ENCODE data around the gene MVB12B.

Gene MVB12B

DNA sequence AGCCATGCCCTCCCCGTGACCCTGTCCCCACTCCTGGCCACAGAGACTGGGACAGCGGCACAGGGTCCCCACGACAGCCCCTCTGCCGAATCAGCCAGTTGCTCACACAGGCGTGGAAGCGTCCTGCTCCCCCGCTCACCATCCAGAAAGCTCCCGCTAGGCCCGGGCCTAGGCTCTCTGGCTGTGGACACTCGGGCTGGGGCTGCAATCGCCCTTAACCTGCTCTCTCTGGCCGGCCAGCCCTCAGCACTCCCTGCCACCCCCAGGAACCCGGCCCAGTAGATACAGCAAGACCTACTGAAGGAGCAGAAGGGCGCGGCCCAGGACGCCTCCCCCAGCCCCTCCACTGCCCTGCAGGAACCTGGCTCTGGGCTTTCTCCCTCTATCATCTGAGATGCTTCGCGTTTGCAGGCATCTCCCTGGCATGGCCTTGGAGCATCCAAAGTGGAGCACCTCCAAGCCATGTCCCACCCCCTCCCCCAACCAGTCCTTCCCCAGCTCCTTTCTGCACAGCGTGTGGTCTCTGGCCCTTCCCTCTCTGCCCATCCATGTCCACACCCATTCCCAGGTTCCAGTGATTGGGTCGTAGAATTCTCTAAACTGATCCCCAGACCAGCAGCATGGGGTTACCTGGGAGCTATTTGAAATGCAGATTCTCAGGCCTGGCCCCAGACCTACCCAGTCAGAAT is 173.4 kb downstream of the MVB12B start:
- Histone ChIP-seq H3K4me1 (ENCODE audit: insufficient read depth, low read length, poor library complexity, severe bottlenecking) (no peaks in the 10 kb centered on the region), H3K9me2 (replicated peaks; ENCODE audit: low read depth, low read length) (no peaks in the 10 kb centered on the region), H3K79me2 (ENCODE audit: insufficient read depth, low read length) (peaks cover 53% of the 10 kb centered on the region; the same call in 1 of the 2 replicates), H3K4me3 (ENCODE audit: low read length, poor library complexity, severe bottlenecking) (no peak overlapping the region), H3F3A (ENCODE audit: low read depth) (no peaks in the 10 kb centered on the region; the same call in 1 of the 2 replicates), H3K27me3 (ENCODE audit: insufficient read depth, low read length, poor library complexity, severe bottlenecking) (no peaks in the 10 kb centered on the region), H3K36me3 (ENCODE audit: insufficient read depth, low read length) (peaks cover 41% of the 10 kb centered on the region; the same call in 1 of the 2 replicates), H4K20me1 (ENCODE audit: insufficient read depth, low read length, poor library complexity, severe bottlenecking) (peaks cover 28% of the 10 kb centered on the region), H3K4me2 (ENCODE audit: low read depth, low read length, poor library complexity, severe bottlenecking) (no peak overlapping the region), H3K9me3 (ENCODE audit: insufficient read depth, low read depth, low read length) (no peaks in the 10 kb centered on the region), H2AFZ (ENCODE audit: low read length) (no peak overlapping the region), H3K9ac (ENCODE audit: low read depth, low read length, poor library complexity, severe bottlenecking) (no peak overlapping the region)
- TF ChIP-seq CTCF (conservative IDR thresholded peaks at IDR 0.05; ENCODE audit: low read length), result no peak
- TF ChIP-seq EZH2phosphoT487 (IDR thresholded peaks at IDR 0.05; ENCODE audit: borderline replicate concordance), result no peak

DNA sequence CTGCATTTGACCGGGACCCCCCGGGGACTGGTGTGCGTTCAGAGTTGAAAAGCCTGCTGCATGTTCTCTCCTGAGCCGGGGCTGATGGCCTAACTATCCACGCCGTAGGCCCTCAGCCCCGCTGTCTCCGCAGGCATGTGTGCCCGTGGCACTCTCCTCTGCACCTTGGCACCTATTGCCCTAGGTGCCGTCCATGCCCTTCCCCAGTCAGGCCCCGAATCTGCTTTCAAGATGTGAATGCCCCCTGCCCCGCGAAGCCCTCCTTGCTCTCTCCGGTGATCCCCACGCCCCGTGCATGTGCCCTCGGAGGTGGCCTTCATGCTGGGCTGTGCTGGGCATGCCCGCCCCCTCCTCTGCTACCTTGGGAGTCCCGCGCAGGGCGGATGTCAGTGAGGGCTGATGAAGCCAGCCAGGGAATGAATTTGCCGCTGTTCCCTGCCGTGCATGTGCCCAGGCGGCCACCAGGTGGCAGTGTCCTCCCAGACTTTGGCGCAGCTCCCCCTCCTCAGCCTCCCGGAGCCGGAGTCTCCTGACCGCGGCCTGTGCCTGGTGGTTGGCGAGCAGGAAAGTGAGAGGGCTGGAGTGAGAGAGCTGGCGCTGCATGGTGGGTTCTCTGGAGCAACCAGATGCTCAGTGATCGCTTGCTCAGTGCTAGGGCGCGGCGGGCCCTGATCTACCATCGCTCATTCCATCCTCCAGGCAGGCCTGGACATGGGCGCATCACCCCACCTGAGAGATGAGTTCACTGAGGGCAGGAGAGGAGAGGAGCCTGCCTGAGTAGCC is 174.2 kb downstream of the MVB12B start:
- Histone ChIP-seq H3K4me3 (ENCODE audit: low read length, poor library complexity, severe bottlenecking) (no peak overlapping the region), H3K9ac (ENCODE audit: low read depth, low read length, poor library complexity, severe bottlenecking) (no peak overlapping the region), H3K4me2 (ENCODE audit: low read depth, low read length, poor library complexity, severe bottlenecking) (no peak overlapping the region), H3K9me3 (ENCODE audit: insufficient read depth, low read depth, low read length) (no peaks in the 10 kb centered on the region), H3K27me3 (ENCODE audit: insufficient read depth, low read length, poor library complexity, severe bottlenecking) (no peaks in the 10 kb centered on the region), H2AFZ (ENCODE audit: low read length) (no peak overlapping the region), H3K79me2 (ENCODE audit: insufficient read depth, low read length) (peaks cover 60% of the 10 kb centered on the region), H4K20me1 (ENCODE audit: insufficient read depth, low read length, poor library complexity, severe bottlenecking) (peaks cover 28% of the 10 kb centered on the region), H3K9me2 (replicated peaks; ENCODE audit: low read depth, low read length) (no peaks in the 10 kb centered on the region), H3F3A (ENCODE audit: low read depth) (no peaks in the 10 kb centered on the region; the same call in 1 of the 2 replicates), H3K36me3 (ENCODE audit: insufficient read depth, low read length) (peaks cover 48% of the 10 kb centered on the region; the same call in 1 of the 2 replicates), H3K4me1 (ENCODE audit: insufficient read depth, low read length, poor library complexity, severe bottlenecking) (no peaks in the 10 kb centered on the region)
- TF ChIP-seq EZH2phosphoT487 (IDR thresholded peaks at IDR 0.05; ENCODE audit: borderline replicate concordance), result no peak
- peak; percentile 90 for TF ChIP-seq CTCF (conservative IDR thresholded peaks at IDR 0.05; ENCODE audit: low read length)

DNA sequence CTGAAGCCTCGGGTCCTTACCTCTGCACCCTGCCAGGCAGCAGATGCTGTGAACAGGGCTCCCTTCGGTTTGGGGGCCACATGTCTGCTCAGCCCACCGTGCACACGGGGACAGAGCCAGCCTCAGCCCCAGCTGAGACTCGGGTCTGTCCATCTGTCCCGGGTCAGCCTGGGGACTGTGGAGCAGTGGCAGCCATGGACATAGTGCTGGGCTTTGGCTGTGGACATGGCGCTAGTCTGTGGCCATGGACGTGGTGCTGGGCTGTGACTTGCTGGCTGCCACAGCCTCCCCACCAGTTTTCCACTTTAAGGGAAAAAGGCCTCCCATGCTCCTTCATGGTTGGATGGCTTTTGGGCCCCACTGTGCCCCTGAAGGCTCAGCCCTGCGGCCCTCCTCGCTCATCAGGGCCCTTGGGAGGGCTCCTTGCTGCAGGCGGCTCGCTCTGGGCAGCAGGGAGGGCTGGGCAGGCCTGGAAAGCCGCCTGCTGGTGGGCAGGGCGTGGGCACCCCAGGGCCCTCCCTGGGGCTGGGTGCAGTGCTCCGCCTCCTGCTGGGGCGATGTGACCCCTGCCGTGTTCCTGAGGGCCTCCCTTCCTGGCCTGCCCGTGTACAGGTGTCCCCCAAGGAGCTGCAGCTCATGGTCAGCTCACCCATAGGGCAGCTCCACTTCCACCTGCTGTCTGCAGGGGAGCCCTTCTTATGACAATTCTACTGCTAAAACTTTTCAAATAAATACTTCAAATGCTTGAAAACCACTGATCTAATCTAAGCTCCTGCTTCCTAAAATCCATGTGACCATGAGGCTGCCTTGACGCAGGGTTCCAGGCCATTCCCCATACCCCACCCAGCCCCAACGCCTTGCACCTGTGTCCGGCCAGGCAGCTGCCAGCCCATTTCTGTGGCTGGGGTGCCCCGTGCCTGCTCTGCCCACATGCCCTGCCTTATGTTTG is 175.0 kb downstream of the MVB12B start:
- H3K9me3 ChIP-seq (ENCODE audit: insufficient read depth, low read depth, low read length), result no peaks in the 10 kb centered on the region
- peaks cover 69% of the 10 kb centered on the region for H3K79me2 ChIP-seq (ENCODE audit: insufficient read depth, low read length)
- H3K4me2 ChIP-seq (ENCODE audit: low read depth, low read length, poor library complexity, severe bottlenecking), result no peak overlapping the region
- H3K9me2 ChIP-seq (replicated peaks; ENCODE audit: low read depth, low read length), result no peaks in the 10 kb centered on the region
- H3K36me3 ChIP-seq (ENCODE audit: insufficient read depth, low read length), result peaks cover 56% of the 10 kb centered on the region; the same call in 1 of the 2 replicates
- H4K20me1 ChIP-seq (ENCODE audit: insufficient read depth, low read length, poor library complexity, severe bottlenecking), result peaks cover 31% of the 10 kb centered on the region
- H3K4me1 ChIP-seq (ENCODE audit: insufficient read depth, low read length, poor library complexity, severe bottlenecking), result no peaks in the 10 kb centered on the region
- H3K4me3 ChIP-seq (ENCODE audit: low read length, poor library complexity, severe bottlenecking), result no peak overlapping the region
- no peak overlapping the region for H2AFZ ChIP-seq (ENCODE audit: low read length)
- no peak overlapping the region for H3K9ac ChIP-seq (ENCODE audit: low read depth, low read length, poor library complexity, severe bottlenecking)
- no peaks in the 10 kb centered on the region; the same call in 1 of the 2 replicates for H3F3A ChIP-seq (ENCODE audit: low read depth)
- no peak; the same call in 1 of the 2 replicates for TF ChIP-seq CTCF (conservative IDR thresholded peaks at IDR 0.05; ENCODE audit: low read length)
- TF ChIP-seq EZH2phosphoT487 (IDR thresholded peaks at IDR 0.05; ENCODE audit: borderline replicate concordance), result no peak
- H3K27me3 ChIP-seq (ENCODE audit: insufficient read depth, low read length, poor library complexity, severe bottlenecking), result no peaks in the 10 kb centered on the region

Measured in Loucy (cell line).